NT2/D1 (cell line): Measurements from ENCODE around the gene PRDX6.

Source experiments
- YY1 ChIP-seq: IDR thresholded peaks from 2 replicates; pipeline ENCODE4 v1.6.1; 2011; ENCODE audit not compliant: insufficient read length, insufficient read depth
- ZNF274 ChIP-seq: IDR thresholded peaks from 2 replicates; pipeline ENCODE4 v1.6.1; 2011; ENCODE audit warnings: mild to moderate bottlenecking, low read depth, low read length

DNA sequence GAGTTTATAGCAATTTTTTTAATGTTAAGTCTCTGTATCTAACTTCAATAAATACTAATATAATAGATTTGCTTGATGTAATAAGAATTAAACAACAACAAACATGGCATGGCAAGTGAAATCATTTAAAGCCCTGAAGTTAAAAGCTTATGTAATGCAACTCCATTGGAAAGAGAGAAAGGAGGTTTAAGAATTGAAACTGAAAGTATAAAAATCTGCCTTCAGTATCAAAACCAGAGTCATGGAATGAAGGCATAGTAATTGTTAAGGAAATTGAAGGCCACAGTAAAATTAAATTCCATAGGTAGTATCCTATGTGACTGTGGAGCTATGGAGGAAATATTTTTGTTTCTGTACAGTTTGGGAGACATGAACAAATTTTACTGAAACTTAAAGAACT is 55.1 kb downstream of the PRDX6 start:
- TF ChIP-seq YY1 (no peak), ZNF274 (no peak)
